Colonic mucosa (tissue), 4 donors: Measurements from ENCODE around the gene APOA5. TPM values are rescaled to one million over a fixed set of nuclear protein-coding genes. Genes with fewer than 3 reads are reported as not detected.
"Not testable (repeated sequence)": the region's sequence is repeated elsewhere in the genome, so short reads cannot be mapped to it uniquely, and the experiment has no call there.

Experiments
- DNase-seq: peaks from one replicate; pipeline ENCODE4 v3.0.0-alpha.2; 2020
- H3K27ac ChIP-seq: fragments of 200-600 bp; one replicate; pipeline ENCODE4 v1.8.0; 2021
- H3K27me3 ChIP-seq: fragments of 200-600 bp; one replicate; pipeline ENCODE4 v1.8.0; 2021
- H3K36me3 ChIP-seq: fragments of 200-600 bp; one replicate; pipeline ENCODE4 v1.8.0; 2021
- H3K4me1 ChIP-seq: fragments of 200-600 bp; one replicate; pipeline ENCODE4 v1.8.0; 2021; ENCODE audit warnings: mild to moderate bottlenecking
- H3K4me3 ChIP-seq: fragments of 200-600 bp; one replicate; pipeline ENCODE4 v1.8.0; 2021
- H3K9ac ChIP-seq, 2 donors: one replicate each; pipeline ENCODE4 v1.7.0; 2013; ENCODE audit warnings: control low read depth in 2 of 2, low read depth in 2 of 2, low read length in 2 of 2
- H3K9me3 ChIP-seq: fragments of 200-600 bp; one replicate; pipeline ENCODE4 v1.8.0; 2021
- intact Hi-C: fragments of 100-400 bp; cut with DNase I; formaldehyde crosslinking; loops from one replicate; pipeline ENCODE4 v1.14.1; 2022
- total RNA-seq, 2 donors: library from RNA; stranded (reverse); fragmentation: NEBNext Ultra II Directional in 1 of 2; extraction: Animal tissue kit (Norgen Biotek cat#: 25700) in 1 of 2; gene quantifications; one replicate each; pipeline ENCODE4 v1.2.1, GENCODE V29; 2021
- TF ChIP-seq, protein P1 (sequence below): fragments of 200-600 bp; IDR thresholded peaks from one replicate; pipeline ENCODE4 v1.8.0; 2022; ENCODE audit warnings: antibody characterized with exemption, mild to moderate bottlenecking
- donor health status: healthy.
- donor health status: DM: no; HTN: no; CAD: no.
- donor health status: DM: no; HTN: no; CAD: no.

APOA5 gene
- total RNA-seq, 2 donors from 2014 or later, result 0.20 TPM; not detected in 1

DNA sequence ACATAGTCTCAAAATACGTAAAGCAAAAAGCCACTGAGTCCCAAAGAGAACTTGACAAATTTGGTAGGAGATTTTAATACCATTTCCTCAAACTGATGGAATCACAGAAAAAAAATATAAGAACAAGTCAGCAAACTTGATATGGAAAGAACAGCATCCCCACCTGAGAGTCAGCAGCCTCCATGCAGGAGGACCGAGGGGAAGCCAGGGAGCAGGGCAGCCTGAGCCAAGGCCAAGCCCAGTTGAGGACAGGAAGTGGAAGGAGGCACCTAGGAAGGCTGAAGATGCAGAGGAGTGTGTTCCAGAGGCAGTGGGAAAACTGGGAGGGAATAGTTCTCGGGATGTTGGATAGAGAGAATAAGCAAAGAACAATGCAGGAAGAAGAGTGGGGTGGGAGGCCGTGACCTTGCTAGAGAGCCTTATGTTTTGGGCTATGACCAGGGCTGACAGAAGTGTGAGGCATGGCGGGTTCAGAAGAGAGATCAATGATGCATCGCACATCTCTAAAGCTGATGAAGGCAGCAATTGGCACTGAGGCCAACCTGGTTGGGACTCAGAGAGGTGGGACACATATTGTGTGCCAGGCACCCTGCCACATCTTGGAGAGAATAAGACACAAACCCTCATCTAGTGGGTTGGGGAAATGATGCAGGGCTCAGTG lies 16.1 kb upstream of the APOA5 start:
- TF ChIP-seq, protein P1, sequence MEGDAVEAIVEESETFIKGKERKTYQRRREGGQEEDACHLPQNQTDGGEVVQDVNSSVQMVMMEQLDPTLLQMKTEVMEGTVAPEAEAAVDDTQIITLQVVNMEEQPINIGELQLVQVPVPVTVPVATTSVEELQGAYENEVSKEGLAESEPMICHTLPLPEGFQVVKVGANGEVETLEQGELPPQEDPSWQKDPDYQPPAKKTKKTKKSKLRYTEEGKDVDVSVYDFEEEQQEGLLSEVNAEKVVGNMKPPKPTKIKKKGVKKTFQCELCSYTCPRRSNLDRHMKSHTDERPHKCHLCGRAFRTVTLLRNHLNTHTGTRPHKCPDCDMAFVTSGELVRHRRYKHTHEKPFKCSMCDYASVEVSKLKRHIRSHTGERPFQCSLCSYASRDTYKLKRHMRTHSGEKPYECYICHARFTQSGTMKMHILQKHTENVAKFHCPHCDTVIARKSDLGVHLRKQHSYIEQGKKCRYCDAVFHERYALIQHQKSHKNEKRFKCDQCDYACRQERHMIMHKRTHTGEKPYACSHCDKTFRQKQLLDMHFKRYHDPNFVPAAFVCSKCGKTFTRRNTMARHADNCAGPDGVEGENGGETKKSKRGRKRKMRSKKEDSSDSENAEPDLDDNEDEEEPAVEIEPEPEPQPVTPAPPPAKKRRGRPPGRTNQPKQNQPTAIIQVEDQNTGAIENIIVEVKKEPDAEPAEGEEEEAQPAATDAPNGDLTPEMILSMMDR, result no peak
- no peak for DNase-seq
- H3K4me3 ChIP-seq, result no peak overlapping the region
- H3K4me1 ChIP-seq, result no peaks in the 10 kb centered on the region
- no peaks in the 10 kb centered on the region for H3K27me3 ChIP-seq
- H3K9ac ChIP-seq, result no peak overlapping the region
- no peaks in the 10 kb centered on the region for H3K36me3 ChIP-seq
- H3K9me3 ChIP-seq, result no peaks in the 10 kb centered on the region
- H3K27ac ChIP-seq, result no peak overlapping the region
- intact Hi-C loops, result no loop called here

DNA sequence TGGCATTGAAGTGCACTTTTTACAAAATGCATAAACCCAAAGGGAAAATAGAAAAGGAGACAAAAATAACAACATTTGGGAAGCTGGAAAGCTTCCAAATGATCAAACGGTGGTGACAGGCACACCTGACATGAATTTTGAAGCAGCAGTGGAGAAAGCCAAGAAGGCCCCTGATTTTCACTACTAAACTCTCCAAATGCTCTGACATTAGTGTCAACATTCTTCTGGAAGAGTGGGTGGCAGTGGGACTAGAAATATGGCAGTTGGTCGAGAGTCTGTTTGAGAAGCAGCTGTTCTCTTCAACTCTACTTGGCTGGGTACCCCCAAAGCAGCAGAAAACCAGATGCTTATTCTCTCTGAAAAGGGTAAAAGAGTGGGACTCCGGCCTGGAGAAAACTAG lies 12.3 kb upstream of the APOA5 start:
- H3K4me1 ChIP-seq, result no peaks in the 10 kb centered on the region
- H3K9ac ChIP-seq, result no peak overlapping the region
- DNase-seq, result no peak
- no peaks in the 10 kb centered on the region for H3K9me3 ChIP-seq
- H3K27ac ChIP-seq, result no peak overlapping the region
- no peak overlapping the region for H3K4me3 ChIP-seq
- no peaks in the 10 kb centered on the region for H3K36me3 ChIP-seq
- H3K27me3 ChIP-seq, result no peaks in the 10 kb centered on the region
- TF ChIP-seq, protein P1, result no peak
- intact Hi-C loops, result no loop called here

DNA sequence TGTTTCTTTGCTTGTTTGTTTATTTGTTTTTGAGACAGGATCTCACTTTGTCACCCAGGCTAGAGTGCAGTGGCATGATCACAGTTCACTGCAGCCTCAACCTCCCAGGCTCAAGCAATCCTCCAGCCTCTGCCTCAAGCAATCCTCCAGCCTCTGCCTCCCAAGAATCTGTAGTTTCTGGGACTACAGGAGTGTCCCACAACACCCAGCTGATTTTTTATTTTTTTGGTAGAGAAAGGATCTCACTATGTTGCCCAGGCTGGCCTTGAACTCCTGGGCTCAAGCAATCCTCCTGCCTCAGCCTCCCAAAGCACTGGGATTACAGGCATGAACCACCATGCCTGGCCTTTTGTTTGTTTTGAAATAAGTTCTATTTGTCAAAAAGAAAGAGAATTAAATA lies 10.0 kb upstream of the APOA5 start:
- intact Hi-C loops, H3K36me3 ChIP-seq, H3K27me3 ChIP-seq, H3K9me3 ChIP-seq, H3K9ac ChIP-seq, DNase-seq, H3K4me1 ChIP-seq, H3K4me3 ChIP-seq, H3K27ac ChIP-seq: not testable (repeated sequence)

DNA sequence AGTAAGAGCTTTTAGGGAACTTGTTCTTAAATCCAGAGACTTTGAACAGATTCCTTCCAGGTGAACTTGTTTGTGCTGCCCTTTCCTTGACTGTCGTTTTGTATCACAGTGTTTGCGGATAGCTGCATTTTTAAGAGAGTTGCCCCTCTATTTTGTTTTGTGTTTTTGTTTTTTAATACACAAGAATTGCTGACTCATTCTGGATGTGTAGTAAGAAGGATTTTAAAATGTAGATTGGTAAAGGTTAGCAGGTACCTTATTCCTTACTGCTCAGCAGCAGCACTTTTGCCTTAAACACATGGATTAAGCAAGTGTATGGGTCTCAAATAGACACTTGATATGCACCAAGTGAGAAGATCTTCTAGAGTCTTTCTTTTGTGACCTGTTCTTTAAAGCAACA lies 8.9 kb upstream of the APOA5 start:
- Histone ChIP-seq H3K9ac (no peak overlapping the region), H3K4me1 (no peaks in the 10 kb centered on the region), H3K27ac (no peak overlapping the region), H3K4me3 (no peak overlapping the region), H3K36me3 (no peaks in the 10 kb centered on the region), H3K27me3 (no peaks in the 10 kb centered on the region), H3K9me3 (no peaks in the 10 kb centered on the region)
- DNase-seq, result no peak
- TF ChIP-seq, protein P1, result no peak
- intact Hi-C loops, result no loop called here

DNA sequence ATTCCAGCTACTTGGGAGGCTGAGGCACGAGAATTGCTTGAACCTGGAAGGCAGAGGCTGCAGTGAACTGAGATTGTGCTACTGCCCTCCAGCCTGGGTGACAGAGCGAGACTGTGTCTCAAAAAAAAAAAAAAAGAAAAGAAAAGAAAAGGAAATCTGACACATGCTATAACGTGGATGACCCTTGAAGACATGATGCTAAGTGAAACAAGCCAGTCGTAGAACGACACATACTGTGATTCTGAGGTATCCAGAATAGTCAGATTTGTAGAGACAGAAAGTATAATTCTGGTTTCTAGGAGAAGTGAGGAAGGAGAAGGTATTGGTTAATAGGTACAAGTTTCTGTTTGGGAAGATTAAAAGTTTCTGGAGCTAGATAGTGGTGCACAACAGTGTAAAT lies 6.7 kb upstream of the APOA5 start:
- Histone ChIP-seq H3K27ac (no peak overlapping the region), H3K9ac (no peak overlapping the region), H3K9me3 (no peaks in the 10 kb centered on the region), H3K27me3 (no peaks in the 10 kb centered on the region), H3K4me1 (no peaks in the 10 kb centered on the region), H3K4me3 (no peak overlapping the region), H3K36me3 (no peaks in the 10 kb centered on the region)
- TF ChIP-seq, protein P1, result no peak
- DNase-seq, result no peak
- intact Hi-C loops, result no loop called here

DNA sequence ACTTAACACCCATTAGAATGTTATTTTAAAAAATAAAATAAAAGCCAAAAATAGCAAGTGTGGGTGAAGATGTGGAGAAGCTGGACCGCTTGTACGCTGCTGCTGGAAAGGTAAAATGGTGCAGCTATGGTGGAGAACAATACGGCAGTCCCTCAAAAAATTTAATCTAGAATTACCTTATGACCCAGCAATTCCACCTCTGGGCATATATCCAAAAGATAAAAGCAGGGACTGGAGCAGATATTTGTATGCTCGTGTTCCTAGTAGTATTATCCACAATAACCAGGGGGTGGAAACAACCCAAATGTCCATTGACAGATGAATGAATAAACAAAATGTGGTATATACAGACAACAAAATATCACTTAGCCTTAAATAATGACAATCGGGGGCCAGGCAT lies 6.1 kb upstream of the APOA5 start:
- no peak for DNase-seq

More for the DNA sequence above, 6.1 kb upstream of the APOA5 start:
- Histone ChIP-seq H3K9ac (no peak overlapping the region), H3K4me1 (no peaks in the 10 kb centered on the region), H3K4me3 (no peak overlapping the region), H3K9me3 (no peaks in the 10 kb centered on the region), H3K27ac (no peak overlapping the region), H3K27me3 (no peaks in the 10 kb centered on the region), H3K36me3 (no peaks in the 10 kb centered on the region)
- TF ChIP-seq, protein P1, result no peak
- intact Hi-C loops, result no loop called here
